H1 (cell line): ENCODE measurements around the gene LCE2C. TPM values are rescaled to one million over a fixed set of nuclear protein-coding genes. Genes with fewer than 3 reads are reported as not detected.

ENCODE experiments used
- CTCF ChIA-PET: fragments of 300-600 bp; sonication (Branson Sonifier 250); formaldehyde crosslinking; loops from one replicate; lab custom pipeline; 2021; ENCODE audit not compliant: partially characterized antibody; lab: Charles Lee
- POLR2A ChIA-PET: fragments of 300-600 bp; sonication (Branson Sonifier 250); formaldehyde crosslinking; loops from one replicate; lab custom pipeline; 2021; ENCODE audit warnings: inconsistent platforms; ENCODE audit not compliant: partially characterized antibody; lab: Charles Lee
- DNase-seq, 2 experiments: peaks; one replicate each; pipeline versions ENCODE4 v3.0.0 to v3.0.0-alpha.2; 2010 to 2022; ENCODE audit warnings: low spot score in 2 of 2, low read depth in 1 of 2, mixed read lengths in 1 of 2
- FAIRE-seq: peaks from 2 replicates; lab custom pipeline; 2011; peaks lifted over from hg19 to GRCh38; lab: Jason Lieb, UNC
- H2AFZ ChIP-seq: 2 replicates; pipeline ENCODE4 v1.8.1; 2012; ENCODE audit warnings: low read length, inconsistent platforms
- H2AK5ac ChIP-seq: 2 replicates; pipeline ENCODE4 v1.6.1; 2013; ENCODE audit warnings: low read depth, low read length
- H2BK120ac ChIP-seq: replicated peaks from 2 replicates; pipeline ENCODE3; 2013; ENCODE audit warnings: low read depth, low read length, inconsistent platforms
- H2BK12ac ChIP-seq: 2 replicates; pipeline ENCODE4 v1.6.1; 2013; ENCODE audit warnings: low read depth, low read length
- H2BK15ac ChIP-seq: 2 replicates; pipeline ENCODE4 v1.6.1; 2013; ENCODE audit warnings: low read length
- H2BK20ac ChIP-seq: 2 replicates; pipeline ENCODE4 v1.6.1; 2013; ENCODE audit warnings: low read length
- H2BK5ac ChIP-seq: 2 replicates; pipeline ENCODE4 v1.6.1; 2013; ENCODE audit warnings: low read depth, low read length
- H3K14ac ChIP-seq: 2 replicates; pipeline ENCODE4 v1.6.1; 2013; ENCODE audit warnings: inconsistent platforms; ENCODE audit not compliant: insufficient read length
- H3K18ac ChIP-seq: 2 replicates; pipeline ENCODE4 v1.6.1; 2013; ENCODE audit warnings: low read length; ENCODE audit errors: extremely low read depth
- H3K23ac ChIP-seq: 2 replicates; pipeline ENCODE4 v1.6.1; 2013; ENCODE audit warnings: inconsistent platforms; ENCODE audit not compliant: insufficient read length
- H3K23me2 ChIP-seq: 2 replicates; pipeline ENCODE4 v1.6.1; 2013; ENCODE audit warnings: low read depth, low read length
- H3K27ac ChIP-seq: 2 replicates; pipeline ENCODE4 v1.6.1; 2011; ENCODE audit warnings: low read depth, low read length, inconsistent platforms
- H3K27me3 ChIP-seq, 4 experiments: replicated peaks in 1 of 4; 1 replicate in 1 of 4; 2 replicates in 3 of 4; pipeline versions ENCODE4 v1.6.1 to v1.8.1; 2011 to 2013; ENCODE audit warnings: low read length in 3 of 4, mild to moderate bottlenecking in 3 of 4, inconsistent platforms in 2 of 4, mixed read lengths in 2 of 4, moderate library complexity in 1 of 4; ENCODE audit not compliant: control insufficient read depth in 3 of 4, insufficient read depth in 3 of 4; ENCODE audit errors: extremely low read depth in 1 of 4
- H3K36me3 ChIP-seq, 4 experiments: 2 replicates each; pipeline versions ENCODE4 v1.6.1 to v1.8.1; 2011 to 2013; ENCODE audit warnings: mild to moderate bottlenecking in 4 of 4, low read length in 3 of 4, moderate library complexity in 2 of 4, control low read depth in 1 of 4, inconsistent platforms in 1 of 4; ENCODE audit not compliant: insufficient read depth in 4 of 4, control insufficient read depth in 2 of 4
- H3K4ac ChIP-seq: replicated peaks from 2 replicates; pipeline ENCODE3; 2013; ENCODE audit warnings: low read length, low read depth, mixed read lengths, inconsistent platforms; ENCODE audit not compliant: insufficient read length
- H3K4me1 ChIP-seq, 4 experiments: replicated peaks in 1 of 4; 1 replicate in 1 of 4; 2 replicates in 3 of 4; pipeline versions ENCODE4 v1.6.1 to v1.8.1; 2011 to 2013; ENCODE audit warnings: low read length in 3 of 4, inconsistent platforms in 2 of 4, mixed read lengths in 1 of 4; ENCODE audit not compliant: insufficient read depth in 4 of 4, control insufficient read depth in 3 of 4
- H3K4me2 ChIP-seq, 2 experiments: 2 replicates each; pipeline versions ENCODE4 v1.6.1 to v1.8.1; 2011 to 2013; ENCODE audit warnings: low read depth in 2 of 2, low read length in 2 of 2, control low read depth in 1 of 2, inconsistent platforms in 1 of 2, mild to moderate bottlenecking in 1 of 2; ENCODE audit not compliant: insufficient read depth in 1 of 2
- H3K4me3 ChIP-seq, 4 experiments: fragments of 200-600, 300-600 bp in 1 of 4; sonication (generic), shearing (Covaris generic), sonication (Bioruptor Twin) in 1 of 4; 2 replicates each; pipeline versions ENCODE4 v1.5.1 to v1.8.1; 2011 to 2016; ENCODE audit warnings: low read length in 4 of 4, low read depth in 3 of 4, control low read depth in 2 of 4, inconsistent platforms in 2 of 4, mild to moderate bottlenecking in 2 of 4, mixed read lengths in 1 of 4, moderate library complexity in 1 of 4; ENCODE audit not compliant: insufficient read depth in 2 of 4; ENCODE audit errors: extremely low read depth in 1 of 4
- H3K56ac ChIP-seq: replicated peaks from 2 replicates; pipeline ENCODE3; 2013; ENCODE audit warnings: low read depth, mild to moderate bottlenecking, mixed read lengths, low read length, inconsistent platforms; ENCODE audit not compliant: insufficient read length
- H3K79me1 ChIP-seq: 2 replicates; pipeline ENCODE4 v1.6.1; 2013; ENCODE audit warnings: low read depth, low read length, control low read depth
- H3K79me2 ChIP-seq, 2 experiments: 2 replicates each; pipeline versions ENCODE4 v1.6.1 to v1.8.1; 2012 to 2013; ENCODE audit warnings: low read length in 2 of 2, mild to moderate bottlenecking in 2 of 2, inconsistent platforms in 1 of 2; ENCODE audit not compliant: insufficient read depth in 2 of 2, control insufficient read depth in 1 of 2
- H3K9ac ChIP-seq, 4 experiments: replicated peaks in 1 of 4; 1 replicate in 1 of 4; 2 replicates in 3 of 4; pipeline versions ENCODE4 v1.6.1 to v1.8.1; 2011 to 2013; ENCODE audit warnings: low read depth in 3 of 4, low read length in 3 of 4, control low read depth in 2 of 4, mild to moderate bottlenecking in 2 of 4, moderate library complexity in 2 of 4, inconsistent platforms in 1 of 4; ENCODE audit errors: extremely low read depth in 1 of 4
- H3K9me3 ChIP-seq, 2 experiments: 2 replicates each; pipeline versions ENCODE4 v1.6.1 to v1.8.1; 2012 to 2013; ENCODE audit warnings: mild to moderate bottlenecking in 2 of 2, moderate library complexity in 2 of 2, control low read depth in 1 of 2, inconsistent platforms in 1 of 2, low read depth in 1 of 2, low read length in 1 of 2, mixed read lengths in 1 of 2; ENCODE audit not compliant: insufficient read depth in 2 of 2
- H4K20me1 ChIP-seq, 2 experiments: replicated peaks in 1 of 2; 2 replicates each; pipeline versions ENCODE3 to v1.8.1; 2011 to 2013; ENCODE audit warnings: inconsistent platforms in 2 of 2, low read length in 2 of 2, mild to moderate bottlenecking in 1 of 2; ENCODE audit not compliant: insufficient read depth in 2 of 2, control insufficient read depth in 1 of 2
- H4K5ac ChIP-seq: 2 replicates; pipeline ENCODE4 v1.6.1; 2013; ENCODE audit warnings: low read length, low read depth, mixed read lengths, inconsistent platforms; ENCODE audit not compliant: insufficient read length
- H4K8ac ChIP-seq: 2 replicates; pipeline ENCODE4 v1.8.0; 2013; ENCODE audit warnings: mild to moderate bottlenecking, moderate library complexity, low read length, inconsistent platforms; ENCODE audit not compliant: insufficient read depth; ENCODE audit errors: extremely low read depth
- H4K91ac ChIP-seq: replicated peaks from 2 replicates; pipeline ENCODE3; 2013; ENCODE audit warnings: low read length, mixed read lengths, inconsistent platforms; ENCODE audit not compliant: insufficient read length
- SAP30 ChIP-seq: fragments of 300-600 bp; sonication (generic); IDR thresholded peaks from 2 replicates; pipeline ENCODE4 v1.7.1; 2012; ENCODE audit warnings: low read length, moderate library complexity, mild to moderate bottlenecking, inconsistent platforms; ENCODE audit not compliant: insufficient read depth, insufficient replicate concordance
- SIRT6 ChIP-seq: IDR thresholded peaks from one replicate; pipeline ENCODE4 v1.7.1; 2012; ENCODE audit warnings: low read length, inconsistent platforms
- WGBS, 2 experiments: shearing (Covaris generic) in 1 of 2; methylation state at CpG; one replicate each; pipeline versions ENCODE4 v1.1.6 to v1.1.7; 2013 to 2015; ENCODE audit warnings: low lambda C conversion rate in 2 of 2, mixed read lengths in 2 of 2, inconsistent platforms in 1 of 2, low coverage in 1 of 2, missing lambda C conversion rate in 1 of 2; ENCODE audit not compliant: insufficient replicate concordance in 2 of 2, insufficient coverage in 1 of 2, insufficient read length in 1 of 2; ENCODE audit errors: extremely low coverage in 1 of 2, missing lambda C conversion rate in 1 of 2; 5-methylcytosine and 5-hydroxymethylcytosine counted together
- polyA plus RNA-seq, 7 experiments: library from polyadenylated mRNA; depleted of rRNA in 3 of 7; stranded (reverse) in 5 of 7; unstranded in 2 of 7; fragments of >200 nt in 5 of 7; fragments of 200-250 nt in 2 of 7; gene quantifications; 1 replicate in 5 of 7; 2 replicates in 1 of 7; 4 replicates in 1 of 7; pipeline versions ENCODE4 v1.2.1 to v1.2.3, GENCODE V29; 2011 to 2013; ENCODE audit warnings: missing spikeins in 2 of 7, mixed read lengths in 2 of 7
- total RNA-seq: library from RNA; stranded (reverse); fragmentation: NEBNext Ultra II Directional; extraction: Animal tissue kit (Norgen Biotek cat#: 25700); gene quantifications from 2 replicates; pipeline ENCODE4 v1.2.1, GENCODE V29; 2021

Gene LCE2C
- total and polyA plus RNA-seq, 2 of the 8 experiments (the other 6 are each of a cell fraction or from before 2014, with no cell fraction given) = not detected

DNA sequence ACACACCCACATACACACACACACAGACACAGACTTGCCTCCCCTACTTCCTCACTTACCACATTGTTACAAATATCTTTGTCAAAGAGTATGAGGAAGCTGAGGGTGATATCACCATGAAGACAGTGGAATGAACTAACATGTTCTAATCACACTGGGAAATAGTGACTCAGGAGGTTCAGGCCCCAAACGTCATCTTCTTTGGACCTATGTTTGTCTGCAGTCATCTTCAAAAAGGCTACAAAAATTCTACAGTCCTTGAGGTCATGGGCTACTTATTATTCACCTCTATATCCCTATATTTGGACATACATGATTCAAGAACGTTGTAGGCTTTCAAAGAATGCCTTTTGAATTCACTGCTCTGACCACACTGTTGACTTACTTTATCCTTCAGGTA, 2.1 kb upstream of the LCE2C start:
- peaks cover 67 to 81% of the 10 kb centered on the region in 2 experiments for H3K9me3 ChIP-seq
- H3K4me1 ChIP-seq = no peaks in the 10 kb centered on the region
- H2BK15ac ChIP-seq = no peak overlapping the region
- H2BK12ac ChIP-seq = no peak overlapping the region
- H3K79me2 ChIP-seq = no peaks in the 10 kb centered on the region
- H2BK120ac ChIP-seq = no peak overlapping the region
- H4K20me1 ChIP-seq = no peaks in the 10 kb centered on the region
- no peaks in the 10 kb centered on the region for H3K79me1 ChIP-seq
- H3K4ac ChIP-seq = no peak overlapping the region
- H4K5ac ChIP-seq = no peak overlapping the region
- H3K9ac ChIP-seq = no peak overlapping the region
- no peak for DNase-seq
- WGBS, 2 experiments = 34% methylated on average over 2 of the region's 2 CpGs; no CpG with 5 or more reads in 1 of the 2 experiments
- no peak overlapping the region for H2BK5ac ChIP-seq
- POLR2A ChIA-PET = no interaction called here
- no peak overlapping the region for H3K4me2 ChIP-seq
- H3K27ac ChIP-seq = no peak overlapping the region
- FAIRE-seq = no peak
- H3K27me3 ChIP-seq = no peaks in the 10 kb centered on the region
- TF ChIP-seq SIRT6 (no peak), SAP30 (no peak)
- no peak overlapping the region for H3K56ac ChIP-seq
- H4K91ac ChIP-seq = no peak overlapping the region
- H3K14ac ChIP-seq = no peak overlapping the region
- no peaks in the 10 kb centered on the region; the same call in 1 of the 2 replicates for H3K23me2 ChIP-seq
- no peak overlapping the region for H3K18ac ChIP-seq
- no peaks in the 10 kb centered on the region for H3K36me3 ChIP-seq
- H4K8ac ChIP-seq = no peak overlapping the region
- H2AK5ac ChIP-seq = no peak overlapping the region
- H2AFZ ChIP-seq = no peak overlapping the region
- H3K4me3 ChIP-seq = no peak overlapping the region
- no peak overlapping the region for H2BK20ac ChIP-seq
- CTCF ChIA-PET = no interaction called here
- H3K23ac ChIP-seq = no peak overlapping the region
